ENCODE measurements around the gene ARHGAP31.

DNA sequence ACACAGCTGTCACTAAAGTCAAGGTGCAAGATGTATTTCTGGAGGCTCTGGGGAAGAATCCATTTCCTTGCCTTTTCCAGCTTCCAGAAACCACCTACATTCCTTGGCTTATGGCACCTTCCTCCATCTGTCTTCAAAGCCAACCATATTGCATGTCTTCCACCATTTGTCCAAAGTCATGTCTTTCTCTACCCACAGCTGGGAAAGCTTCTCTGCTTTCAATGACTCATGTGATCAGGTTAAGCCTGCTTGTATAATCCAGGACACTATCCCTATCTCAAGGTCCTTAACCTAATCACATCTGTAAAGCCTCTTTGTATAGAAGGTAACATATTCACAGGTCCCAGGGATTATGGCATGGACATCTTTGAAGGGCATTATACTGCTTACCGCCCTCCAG lies 14.2 kb downstream of the ARHGAP31 start:
- TF ChIP-seq, protein P1, sequence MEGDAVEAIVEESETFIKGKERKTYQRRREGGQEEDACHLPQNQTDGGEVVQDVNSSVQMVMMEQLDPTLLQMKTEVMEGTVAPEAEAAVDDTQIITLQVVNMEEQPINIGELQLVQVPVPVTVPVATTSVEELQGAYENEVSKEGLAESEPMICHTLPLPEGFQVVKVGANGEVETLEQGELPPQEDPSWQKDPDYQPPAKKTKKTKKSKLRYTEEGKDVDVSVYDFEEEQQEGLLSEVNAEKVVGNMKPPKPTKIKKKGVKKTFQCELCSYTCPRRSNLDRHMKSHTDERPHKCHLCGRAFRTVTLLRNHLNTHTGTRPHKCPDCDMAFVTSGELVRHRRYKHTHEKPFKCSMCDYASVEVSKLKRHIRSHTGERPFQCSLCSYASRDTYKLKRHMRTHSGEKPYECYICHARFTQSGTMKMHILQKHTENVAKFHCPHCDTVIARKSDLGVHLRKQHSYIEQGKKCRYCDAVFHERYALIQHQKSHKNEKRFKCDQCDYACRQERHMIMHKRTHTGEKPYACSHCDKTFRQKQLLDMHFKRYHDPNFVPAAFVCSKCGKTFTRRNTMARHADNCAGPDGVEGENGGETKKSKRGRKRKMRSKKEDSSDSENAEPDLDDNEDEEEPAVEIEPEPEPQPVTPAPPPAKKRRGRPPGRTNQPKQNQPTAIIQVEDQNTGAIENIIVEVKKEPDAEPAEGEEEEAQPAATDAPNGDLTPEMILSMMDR (IDR thresholded peaks at IDR 0.05): no peak
- no peak for TF ChIP-seq POLR2A (IDR thresholded peaks at IDR 0.05)
